Mammary epithelial cell (primary cell): ENCODE data around the gene OR2S2.

ENCODE experiments used
- EZH2 ChIP-seq: IDR thresholded peaks from 2 replicates; pipeline ENCODE4 v1.6.1; 2012; ENCODE audit warnings: low read length, inconsistent platforms, borderline replicate concordance
- TF ChIP-seq, protein P1 (sequence below), 2 donors: IDR thresholded peaks in 1 of 2; conservative IDR thresholded peaks in 1 of 2; 2 replicates each; pipeline ENCODE4 v1.5.1; 2011 to 2012; ENCODE audit warnings: inconsistent platforms in 2 of 2, low read length in 2 of 2, mild to moderate bottlenecking in 2 of 2, control low read depth in 1 of 2, low read depth in 1 of 2; ENCODE audit not compliant: insufficient read depth in 1 of 2; ENCODE audit errors: extremely low read depth in 1 of 2

GRCh38 chr9:35909274-35909673 lies 48.7 kb downstream of the OR2S2 start, which contains the start of gene SPAAR:
- TF ChIP-seq, protein P1, sequence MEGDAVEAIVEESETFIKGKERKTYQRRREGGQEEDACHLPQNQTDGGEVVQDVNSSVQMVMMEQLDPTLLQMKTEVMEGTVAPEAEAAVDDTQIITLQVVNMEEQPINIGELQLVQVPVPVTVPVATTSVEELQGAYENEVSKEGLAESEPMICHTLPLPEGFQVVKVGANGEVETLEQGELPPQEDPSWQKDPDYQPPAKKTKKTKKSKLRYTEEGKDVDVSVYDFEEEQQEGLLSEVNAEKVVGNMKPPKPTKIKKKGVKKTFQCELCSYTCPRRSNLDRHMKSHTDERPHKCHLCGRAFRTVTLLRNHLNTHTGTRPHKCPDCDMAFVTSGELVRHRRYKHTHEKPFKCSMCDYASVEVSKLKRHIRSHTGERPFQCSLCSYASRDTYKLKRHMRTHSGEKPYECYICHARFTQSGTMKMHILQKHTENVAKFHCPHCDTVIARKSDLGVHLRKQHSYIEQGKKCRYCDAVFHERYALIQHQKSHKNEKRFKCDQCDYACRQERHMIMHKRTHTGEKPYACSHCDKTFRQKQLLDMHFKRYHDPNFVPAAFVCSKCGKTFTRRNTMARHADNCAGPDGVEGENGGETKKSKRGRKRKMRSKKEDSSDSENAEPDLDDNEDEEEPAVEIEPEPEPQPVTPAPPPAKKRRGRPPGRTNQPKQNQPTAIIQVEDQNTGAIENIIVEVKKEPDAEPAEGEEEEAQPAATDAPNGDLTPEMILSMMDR (conservative IDR thresholded peaks at IDR 0.05 in 1 of 2, IDR thresholded peaks at IDR 0.05 in 1 of 2; ENCODE audit: extremely low read depth in 1 of 2, insufficient read depth in 1 of 2, low read depth in 1 of 2, low read length in 2 of 2): no peak
- no peak for TF ChIP-seq EZH2
